ENCODE results near the gene WSB2.

- TF ChIP-seq EZH2 (IDR thresholded peaks at IDR 0.05; ENCODE audit: borderline replicate concordance, control insufficient read depth, low read depth, low read length) (no peak), TAF1 (IDR thresholded peaks at IDR 0.05; ENCODE audit: borderline replicate concordance, low read depth, low read length) (no peak), ELK1 (IDR thresholded peaks at IDR 0.05; ENCODE audit: low read depth, low read length) (no peak), YY1 (IDR thresholded peaks at IDR 0.05; ENCODE audit: low read depth, low read length) (no peak), CTCF (IDR thresholded peaks at IDR 0.05 in 2 of 3, conservative IDR thresholded peaks at IDR 0.05 in 1 of 3; ENCODE audit: control insufficient read depth in 2 of 3, extremely low read depth in 1 of 3, insufficient read depth in 1 of 3, low read depth in 3 of 3, low read length in 3 of 3) (no peak), POLR2A (IDR thresholded peaks at IDR 0.05; ENCODE audit: low read depth, low read length) (no peak), REST (IDR thresholded peaks at IDR 0.05; ENCODE audit: low read depth, low read length) (no peak), BHLHE40 (IDR thresholded peaks at IDR 0.05; ENCODE audit: borderline replicate concordance in 1 of 2, low read depth in 2 of 2, low read length in 1 of 2) (no peak), NR2F1 (conservative IDR thresholded peaks at IDR 0.05) (no peak), NR2C1 (IDR thresholded peaks at IDR 0.05) (no peak), YBX1 (IDR thresholded peaks at IDR 0.05) (no peak), POLR2AphosphoS5 (IDR thresholded peaks at IDR 0.05; ENCODE audit: low read length) (no peak), ZNF274 (IDR thresholded peaks at IDR 0.05; ENCODE audit: insufficient read depth, insufficient read length) (no peak)
Observed at GRCh38 chr12:118023301-118023860, 37.6 kb downstream of the WSB2 start.
